ENCODE results near the gene ZDHHC11.
"Not testable (repeated sequence)": the region's sequence is repeated elsewhere in the genome, so short reads cannot be mapped to it uniquely, and the experiment has no call there.

The ZDHHC11 gene

GRCh38 chr5:784428-785177 is 66.2 kb downstream of the ZDHHC11 start, which contains the start of gene ZDHHC11B:
Gene ZDHHC11B, minus strand, starts transcription at chr5:784729. Its CDS starts 17,810 bp downstream, at chr5:766919.
- H3K27ac ChIP-seq = peak within 1 kb of the TSS in 9 of 21 experiments; percentile 3 to 68 (median 31)

GRCh38 chr5:783881-784427 is 66.8 kb downstream of the ZDHHC11 start:
- Histone ChIP-seq H3K4me3 (peak overlapping the region; percentile 37 to 55 (median 45)), H3K27ac (peak overlapping the region in 8 of 21 experiments; percentile 0 to 68 (median 40))

More at GRCh38 chr5:784428-785177, 66.2 kb downstream of the ZDHHC11 start, which contains the start of gene ZDHHC11B:
- peak within 1 kb of the TSS; percentile 37 to 55 (median 45) for H3K4me3 ChIP-seq

- peak overlapping the region in 2 of 7 experiments; percentile 19 to 51 for H3K4me3 ChIP-seq
- H3K27ac ChIP-seq = not testable (repeated sequence)
Observed at GRCh38 chr5:783049-783802, 67.6 kb downstream of the ZDHHC11 start.

GRCh38 chr5:782356-782755 is 68.4 kb downstream of the ZDHHC11 start:
- not testable (repeated sequence) for H3K27ac ChIP-seq, H3K4me3 ChIP-seq

- H3K27ac ChIP-seq, H3K4me3 ChIP-seq: not testable (repeated sequence)
Observed at GRCh38 chr5:780571-780970, 70.2 kb downstream of the ZDHHC11 start.

- not testable (repeated sequence) for H3K27ac ChIP-seq, H3K4me3 ChIP-seq
Observed at GRCh38 chr5:778967-779366, 71.8 kb downstream of the ZDHHC11 start.

GRCh38 chr5:778421-778820 is 72.4 kb downstream of the ZDHHC11 start:
- not testable (repeated sequence) for H3K4me3 ChIP-seq, H3K27ac ChIP-seq

GRCh38 chr5:777756-778161 is 73.0 kb downstream of the ZDHHC11 start:
- Histone ChIP-seq H3K27ac (no peak overlapping the region), H3K4me3 (no peak overlapping the region)

GRCh38 chr5:776862-777711 is 73.7 kb downstream of the ZDHHC11 start:
- H3K4me3 ChIP-seq = no peak overlapping the region
- no peak overlapping the region for H3K27ac ChIP-seq

GRCh38 chr5:775961-776861 is 74.6 kb downstream of the ZDHHC11 start:
- no peak overlapping the region for H3K4me3 ChIP-seq
- no peak overlapping the region for H3K27ac ChIP-seq

GRCh38 chr5:775595-775960 is 75.2 kb downstream of the ZDHHC11 start:
- not testable (repeated sequence) for H3K4me3 ChIP-seq, H3K27ac ChIP-seq

GRCh38 chr5:774854-775505 is 75.8 kb downstream of the ZDHHC11 start:
- H3K27ac ChIP-seq, H3K4me3 ChIP-seq: not testable (repeated sequence)

GRCh38 chr5:774304-774703 is 76.5 kb downstream of the ZDHHC11 start:
- H3K4me3 ChIP-seq, H3K27ac ChIP-seq: not testable (repeated sequence)

GRCh38 chr5:773517-774264 is 77.1 kb downstream of the ZDHHC11 start:
- H3K4me3 ChIP-seq = no peak overlapping the region

GRCh38 chr5:772931-773330 is 77.9 kb downstream of the ZDHHC11 start:
- not testable (repeated sequence) for H3K27ac ChIP-seq, H3K4me3 ChIP-seq

More at GRCh38 chr5:773517-774264, 77.1 kb downstream of the ZDHHC11 start:
- no peak overlapping the region for H3K27ac ChIP-seq

- H3K4me3 ChIP-seq, H3K27ac ChIP-seq: not testable (repeated sequence)
Observed at GRCh38 chr5:772547-772890, 78.3 kb downstream of the ZDHHC11 start.

- H3K27ac ChIP-seq, H3K4me3 ChIP-seq: not testable (repeated sequence)
Observed at GRCh38 chr5:771841-772546, 78.8 kb downstream of the ZDHHC11 start.

Measured in skin epidermis (tissue), 12 donors.